ENCODE measurements around the gene RFFL. TPM values are rescaled to one million over a fixed set of nuclear protein-coding genes. Genes with fewer than 3 reads are reported as not detected.

Gene RFFL
- total RNA-seq, 1 experiment from 2014 or later = 40.3 TPM

DNA sequence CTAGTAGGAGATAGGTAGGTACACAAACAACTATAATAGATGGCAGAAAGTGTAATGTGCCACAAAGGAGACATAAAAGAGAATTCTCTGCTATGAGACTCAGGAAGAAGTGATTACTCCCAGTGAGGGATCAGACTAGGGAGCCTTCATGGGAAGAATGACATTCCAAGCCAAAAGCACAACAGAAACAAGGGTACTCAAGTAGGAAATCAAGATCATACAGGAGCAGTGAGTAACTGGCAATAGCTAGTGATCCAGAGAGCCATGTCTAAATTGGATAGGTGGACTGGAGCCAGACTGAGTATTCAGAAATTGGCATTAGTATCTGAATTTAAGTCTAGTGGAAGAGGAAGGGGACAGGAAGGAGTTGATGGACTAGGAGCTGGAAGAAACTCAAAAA, 10.7 kb downstream of the RFFL start:
- ChIA-PET CTCF (no interaction called here), RAD21 (ENCODE audit: low non-redundant PET in 1 of 2, low total read pairs in 2 of 2, uncharacterized antibody in 2 of 2, unreplicated experiment in 2 of 2) (interaction anchor here in 1 of 2 experiments (1.0 kb wide), 1 partner anchor 10 kb away, joined by 4 read pairs; no protein-coding TSS in a partner anchor), POLR2A (interaction anchor here (0.9 kb wide), 1 partner anchor 11 kb away, joined by 3 read pairs; the partner anchor contains the start of gene RFFL)
- Histone ChIP-seq H3K79me2 (ENCODE audit: insufficient read depth, low read length) (peaks cover 25% of the 10 kb centered on the region), H3K9ac (ENCODE audit: low read length) (no peak overlapping the region), H2AFZ (ENCODE audit: low read depth, low read length, poor library complexity, severe bottlenecking) (no peak overlapping the region), H3K27me3 (ENCODE audit: insufficient read depth, low read length) (no peaks in the 10 kb centered on the region), H3K36me3 (ENCODE audit: control insufficient read depth in 1 of 2, insufficient read depth in 2 of 2, low read length in 2 of 2) (no peaks in the 10 kb centered on the region), H3K9me2 (ENCODE audit: insufficient read depth) (no peaks in the 10 kb centered on the region), H3K4me3 (replicated peaks in 1 of 2; ENCODE audit: low read depth in 1 of 2, low read length in 2 of 2) (no peak overlapping the region), H3K27ac (ENCODE audit: low read depth, low read length) (no peak overlapping the region), H4K20me1 (ENCODE audit: insufficient read depth) (no peaks in the 10 kb centered on the region), H3K9me3 (ENCODE audit: control insufficient read depth in 1 of 2, insufficient read depth in 1 of 2, low read depth in 1 of 2, low read length in 2 of 2) (no peaks in the 10 kb centered on the region), H3K4me2 (ENCODE audit: low read length) (no peak overlapping the region), H3K4me1 (ENCODE audit: control insufficient read depth in 1 of 2, insufficient read depth in 2 of 2, low read length in 2 of 2) (peaks cover 10 to 11% of the 10 kb centered on the region in 2 experiments; a peak in 3 of 4 replicates)
- BruUV-seq (replicated peaks) = no TSS peak
- TF ChIP-seq CBX3 (IDR thresholded peaks at IDR 0.05; ENCODE audit: low read depth) = no peak
- TF ChIP-seq ZNF274 (IDR thresholded peaks at IDR 0.05; ENCODE audit: low read depth, low read length) = no peak
- intact Hi-C loops (cut with micrococcal nuclease) = no loop called here
- ATAC-seq (no peak), DNase-seq (ENCODE audit: low read depth, low spot score) (no peak)

DNA sequence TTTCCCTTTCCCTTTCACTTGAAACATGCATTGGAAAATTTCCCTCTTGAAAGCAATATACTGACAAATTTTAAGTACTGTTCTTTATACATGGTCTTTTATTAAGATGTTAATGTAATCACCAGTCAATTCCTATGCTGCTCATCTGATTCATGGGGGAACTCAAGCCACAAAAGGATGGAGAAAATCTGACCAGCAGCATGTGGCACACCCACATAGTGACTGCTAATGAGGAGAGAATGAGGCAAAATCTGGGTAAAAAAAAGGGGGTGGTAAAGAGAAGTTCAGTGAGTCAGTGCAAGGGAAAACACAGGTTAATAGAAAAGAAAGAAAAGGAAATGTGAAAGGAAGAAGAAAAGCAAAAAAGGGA, 11.3 kb downstream of the RFFL start:
- RAD21 ChIA-PET (ENCODE audit: low non-redundant PET in 1 of 2, low total read pairs in 2 of 2, uncharacterized antibody in 2 of 2, unreplicated experiment in 2 of 2) = no interaction called here
- Histone ChIP-seq H3K4me1 (ENCODE audit: control insufficient read depth in 1 of 2, insufficient read depth in 2 of 2, low read length in 2 of 2) (peaks cover 4 to 6% of the 10 kb centered on the region in 2 experiments; a peak in 3 of 4 replicates), H3K27me3 (ENCODE audit: insufficient read depth, low read length) (no peaks in the 10 kb centered on the region), H3K9me2 (ENCODE audit: insufficient read depth) (no peaks in the 10 kb centered on the region), H3K9ac (ENCODE audit: low read length) (no peak overlapping the region), H3K4me2 (ENCODE audit: low read length) (no peak overlapping the region), H3K4me3 (replicated peaks in 1 of 2; ENCODE audit: low read depth in 1 of 2, low read length in 2 of 2) (no peak overlapping the region), H3K79me2 (ENCODE audit: insufficient read depth, low read length) (peaks cover 20% of the 10 kb centered on the region), H3K27ac (ENCODE audit: low read depth, low read length) (no peak overlapping the region), H3K9me3 (ENCODE audit: control insufficient read depth in 1 of 2, insufficient read depth in 1 of 2, low read depth in 1 of 2, low read length in 2 of 2) (no peaks in the 10 kb centered on the region), H2AFZ (ENCODE audit: low read depth, low read length, poor library complexity, severe bottlenecking) (no peak overlapping the region), H3K36me3 (ENCODE audit: control insufficient read depth in 1 of 2, insufficient read depth in 2 of 2, low read length in 2 of 2) (no peaks in the 10 kb centered on the region), H4K20me1 (ENCODE audit: insufficient read depth) (no peaks in the 10 kb centered on the region)
- DNase-seq (ENCODE audit: low read depth, low spot score) (no peak), ATAC-seq (no peak)
- BruUV-seq (replicated peaks) = no TSS peak
- POLR2A ChIA-PET = no interaction called here
- intact Hi-C loops (cut with micrococcal nuclease) = no loop called here
- no peak for TF ChIP-seq ZNF274 (IDR thresholded peaks at IDR 0.05; ENCODE audit: low read depth, low read length)
- TF ChIP-seq, protein P1, sequence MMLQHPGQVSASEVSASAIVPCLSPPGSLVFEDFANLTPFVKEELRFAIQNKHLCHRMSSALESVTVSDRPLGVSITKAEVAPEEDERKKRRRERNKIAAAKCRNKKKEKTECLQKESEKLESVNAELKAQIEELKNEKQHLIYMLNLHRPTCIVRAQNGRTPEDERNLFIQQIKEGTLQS (IDR thresholded peaks at IDR 0.05) = no peak
- TF ChIP-seq JUND (IDR thresholded peaks at IDR 0.05) = no peak
- TF ChIP-seq, protein P2, sequence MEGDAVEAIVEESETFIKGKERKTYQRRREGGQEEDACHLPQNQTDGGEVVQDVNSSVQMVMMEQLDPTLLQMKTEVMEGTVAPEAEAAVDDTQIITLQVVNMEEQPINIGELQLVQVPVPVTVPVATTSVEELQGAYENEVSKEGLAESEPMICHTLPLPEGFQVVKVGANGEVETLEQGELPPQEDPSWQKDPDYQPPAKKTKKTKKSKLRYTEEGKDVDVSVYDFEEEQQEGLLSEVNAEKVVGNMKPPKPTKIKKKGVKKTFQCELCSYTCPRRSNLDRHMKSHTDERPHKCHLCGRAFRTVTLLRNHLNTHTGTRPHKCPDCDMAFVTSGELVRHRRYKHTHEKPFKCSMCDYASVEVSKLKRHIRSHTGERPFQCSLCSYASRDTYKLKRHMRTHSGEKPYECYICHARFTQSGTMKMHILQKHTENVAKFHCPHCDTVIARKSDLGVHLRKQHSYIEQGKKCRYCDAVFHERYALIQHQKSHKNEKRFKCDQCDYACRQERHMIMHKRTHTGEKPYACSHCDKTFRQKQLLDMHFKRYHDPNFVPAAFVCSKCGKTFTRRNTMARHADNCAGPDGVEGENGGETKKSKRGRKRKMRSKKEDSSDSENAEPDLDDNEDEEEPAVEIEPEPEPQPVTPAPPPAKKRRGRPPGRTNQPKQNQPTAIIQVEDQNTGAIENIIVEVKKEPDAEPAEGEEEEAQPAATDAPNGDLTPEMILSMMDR (IDR thresholded peaks at IDR 0.05 in 2 of 3, conservative IDR thresholded peaks at IDR 0.05 in 1 of 3; ENCODE audit: borderline replicate concordance in 1 of 3, insufficient read depth in 1 of 3, low read depth in 2 of 3, low read length in 2 of 3) = no peak
- no peak for TF ChIP-seq ZFX (IDR thresholded peaks at IDR 0.05)
- TF ChIP-seq YY1 (IDR thresholded peaks at IDR 0.05; ENCODE audit: extremely low read depth, insufficient replicate concordance, low read depth, low read length) = no peak
- CTCF ChIA-PET = no interaction called here

Data from HCT116 (cell line).